ENCODE results near the gene PLPP7. TPM values are rescaled to one million over a fixed set of nuclear protein-coding genes. Genes with fewer than 3 reads are reported as not detected.
"Not testable (repeated sequence)": the region's sequence is repeated elsewhere in the genome, so short reads cannot be mapped to it uniquely, and the experiment has no call there.

Gene PLPP7
- polyA plus RNA-seq, 3 donors from 2014 or later: 0.44 to 1.4 (median 1.2) TPM

- H3K9me3 Mint-ChIP-seq: no peaks in the 10 kb centered on the region
- no peak overlapping the region for H3K27ac Mint-ChIP-seq
- H3K36me3 Mint-ChIP-seq: no peaks in the 10 kb centered on the region
- H3K4me1 Mint-ChIP-seq: peaks cover 0 to 7% of the 10 kb centered on the region in 2 donors
- H3K4me3 Mint-ChIP-seq: no peak overlapping the region
- DNase-seq: no peak
- peaks cover 0 to 3% (median 0%) of the 10 kb centered on the region in 3 donors for H3K27me3 Mint-ChIP-seq (ENCODE audit: low read depth in 3 of 3)
Observed at GRCh38 chr9:131349522-131349880, 60.0 kb downstream of the PLPP7 start.

DNA sequence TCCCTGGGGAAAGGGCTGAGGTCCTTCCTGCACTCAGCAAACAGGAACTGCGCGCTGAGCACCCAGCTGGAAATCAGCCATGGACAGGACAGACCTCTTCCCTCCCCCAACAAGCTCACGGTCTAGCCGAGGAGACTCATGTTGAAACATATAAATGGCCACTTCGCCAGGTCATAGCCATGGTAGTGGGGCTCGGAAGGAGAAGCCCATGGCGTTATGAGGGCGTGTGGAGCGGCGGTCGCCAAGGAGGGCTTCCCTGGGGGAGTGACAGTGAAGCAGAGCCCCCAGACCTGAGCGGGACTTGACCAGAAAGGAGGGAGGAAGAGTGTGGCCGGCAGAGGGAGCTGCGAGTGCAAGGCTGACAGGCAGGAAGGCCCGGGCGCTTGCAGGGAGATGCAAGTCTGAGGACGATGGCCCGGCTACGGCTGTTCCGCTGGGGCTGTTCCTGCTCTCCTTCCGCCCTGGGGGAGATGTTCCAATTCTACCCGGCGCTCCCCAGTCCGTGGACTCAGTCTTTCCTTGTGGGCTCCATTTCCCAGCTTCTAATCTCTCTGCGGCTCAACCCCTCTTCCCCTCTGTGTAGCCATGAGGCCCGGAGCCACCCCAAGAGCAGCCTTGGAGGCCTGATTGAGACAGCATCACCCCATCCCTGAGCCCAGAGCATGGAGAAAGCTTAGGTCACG is 60.5 kb downstream of the PLPP7 start:
- peak overlapping the region in 1 of 5 donors; percentile 27 for H3K4me3 Mint-ChIP-seq
- no peak overlapping the region for H3K27ac Mint-ChIP-seq
- H3K27me3 Mint-ChIP-seq (ENCODE audit: low read depth in 3 of 3): peaks cover 0 to 3% (median 1%) of the 10 kb centered on the region in 3 donors
- no peaks in the 10 kb centered on the region for H3K36me3 Mint-ChIP-seq
- peak; percentile 74 to 81 (median 76) for DNase-seq
- peaks cover 0 to 7% of the 10 kb centered on the region in 2 donors for H3K4me1 Mint-ChIP-seq
- no peaks in the 10 kb centered on the region for H3K9me3 Mint-ChIP-seq

DNA sequence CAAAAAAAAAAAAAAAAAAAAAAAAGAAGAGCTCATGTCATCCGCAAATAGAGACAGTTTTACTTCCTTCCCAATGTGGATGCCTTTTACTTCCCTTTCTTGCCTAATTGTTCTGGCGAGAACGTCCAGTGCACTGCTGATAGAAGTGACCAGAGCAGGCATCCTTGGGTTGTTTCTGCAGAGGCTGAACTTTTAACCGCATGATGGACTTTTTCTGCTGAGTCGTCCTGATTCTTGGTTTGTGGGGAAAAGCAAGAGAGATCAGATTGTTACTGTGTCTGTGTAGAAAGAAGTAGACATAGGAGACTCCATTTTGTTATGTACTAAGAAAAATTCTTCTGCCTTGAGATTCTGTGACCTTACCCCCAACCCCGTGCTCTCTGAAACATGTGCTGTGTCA is 67.0 kb downstream of the PLPP7 start:
- not testable (repeated sequence) for H3K36me3 Mint-ChIP-seq; H3K4me3 Mint-ChIP-seq; DNase-seq; H3K27me3 Mint-ChIP-seq (ENCODE audit: low read depth in 3 of 3); H3K9me3 Mint-ChIP-seq; H3K27ac Mint-ChIP-seq; H3K4me1 Mint-ChIP-seq

- H3K4me3 Mint-ChIP-seq: no peak overlapping the region
- H3K27me3 Mint-ChIP-seq (ENCODE audit: low read depth in 3 of 3): peaks cover 0 to 2% (median 0%) of the 10 kb centered on the region in 3 donors
- H3K9me3 Mint-ChIP-seq: no peaks in the 10 kb centered on the region
- H3K36me3 Mint-ChIP-seq: no peaks in the 10 kb centered on the region
- no peak overlapping the region for H3K27ac Mint-ChIP-seq
- H3K4me1 Mint-ChIP-seq: peaks cover 0 to 4% of the 10 kb centered on the region in 2 donors
- no peak for DNase-seq
Observed at GRCh38 chr9:131358556-131358955, 69.0 kb downstream of the PLPP7 start.

Other genes with a start within 250 kb of the PLPP7 start
- gene AIF1L, start 193.2 kb upstream of the PLPP7 start, polyA plus RNA-seq: not detected
- 10 to 100 TPM in 1 of 3 donors, 1 to 10 TPM in 2; 4.9 to 20.1 (median 9.9) TPM for gene NUP214, start 164.1 kb upstream of the PLPP7 start, polyA plus RNA-seq
- 10 to 100 TPM in 1 of 3 donors, 1 to 10 TPM in 2; 5.0 to 20.8 (median 7.5) TPM for gene FAM78A, start 13.2 kb upstream of the PLPP7 start, polyA plus RNA-seq
- gene PRRC2B, start 104.4 kb downstream of the PLPP7 start, polyA plus RNA-seq: 10 to 100 TPM in 1 of 3 donors, 1 to 10 TPM in 2; 2.0 to 48.1 (median 9.6) TPM
- 10 to 100 TPM in 1 of 3 donors, 1 to 10 TPM in 2; 4.8 to 10.4 (median 8.0) TPM for gene POMT1, start 213.2 kb downstream of the PLPP7 start, polyA plus RNA-seq
- 10 to 100 TPM; 27.3 to 34.7 (median 33.7) TPM for gene UCK1, start 241.5 kb downstream of the PLPP7 start, polyA plus RNA-seq